Pancreas (tissue), 10 donors: ENCODE data around the gene ADCY1. TPM values are rescaled to one million over a fixed set of nuclear protein-coding genes. Genes with fewer than 3 reads are reported as not detected.

ENCODE experiments used
- ATAC-seq, 4 donors: fragments of 200-7000 bp; cut with Tn5 transposase; one replicate each; pipeline versions ENCODE4 v1.8.0 to v1.9.1; 2020; ENCODE audit warnings: mild to moderate bottlenecking in 4 of 4, moderate library complexity in 4 of 4
- DNase-seq, 6 donors: peaks; one replicate each; pipeline ENCODE4 v3.0.0-alpha.2; 2020
- FAIRE-seq: peaks from 2 replicates; lab custom pipeline; 2012; peaks lifted over from hg19 to GRCh38; lab: Jason Lieb, UNC
- H3K27ac ChIP-seq, 4 donors: fragments of 200-600 bp; sonication (generic); 1 replicate in 3 of 4; 2 replicates in 1 of 4; pipeline versions ENCODE4 v1.5.0 to v1.8.0; 2020
- H3K27me3 ChIP-seq, 4 donors: fragments of 200-600 bp; one replicate each; pipeline ENCODE4 v1.8.0; 2021
- H3K36me3 ChIP-seq, 3 donors: fragments of 200-600 bp; sonication (generic) in 1 of 3; one replicate each; pipeline versions ENCODE4 v1.5.0 to v1.8.0; 2020 to 2021
- H3K4me1 ChIP-seq, 3 donors: fragments of 200-600 bp; one replicate each; pipeline ENCODE4 v1.8.0; 2021
- H3K4me3 ChIP-seq, 4 donors: fragments of 200-600 bp; sonication (generic) in 2 of 4; one replicate each; pipeline versions ENCODE4 v1.5.0 to v1.8.0; 2020 to 2021
- H3K9me3 ChIP-seq, 4 donors: fragments of 200-600 bp; one replicate each; pipeline ENCODE4 v1.8.0; 2021
- CTCF ChIP-seq, 4 donors: fragments of 200-600 bp; sonication (generic) in 3 of 4; IDR thresholded peaks; one replicate each; pipeline versions ENCODE4 v1.5.0 to v1.8.0; 2021; ENCODE audit warnings: antibody characterized with exemption in 4 of 4
- WGBS, 2 donors: extraction: QIAGEN DNeasy Blood & Tissue Kit; methylation state at CpG; one replicate each; pipeline ENCODE4 v1.1.7; 2013; 5-methylcytosine and 5-hydroxymethylcytosine counted together
- intact Hi-C, 3 donors: fragments of 100-400 bp; cut with DNase I; formaldehyde crosslinking; loops; one replicate each; pipeline versions ENCODE4 v1.11.1 to v1.14.2; 2022
- polyA plus RNA-seq, 2 donors: library from polyadenylated mRNA; stranded (reverse); fragments of 200-250 nt; gene quantifications; one replicate each; pipeline ENCODE4 v1.2.3, GENCODE V29; 2013
- total RNA-seq, 6 donors: library from RNA; stranded (reverse); fragmentation: NEBNext Ultra II Directional in 4 of 6; extraction: Animal tissue kit (Norgen Biotek cat#: 25700) in 4 of 6; gene quantifications; one replicate each; pipeline versions ENCODE4 v1.2.1 to v1.2.4, GENCODE V29; 2021 to 2023
- donor health status: healthy with polysubstance abuse.
- donor health status: DM: no; HTN: no; CAD: no; lungs with moderate emphysema.
- donor health status: DM: no; HTN: no; CAD: no.
- donor health status: control.
- donor health status: control.
- donor health status: Bipolar disorder and iron deficiency.
- donor health status: DM: yes; HTN: yes; CAD: no.
- donor health status: DM: no; HTN: no; CAD: no.
- donor health status: DM: no; HTN: no; CAD: no.
- donor health status: DM: yes; HTN: yes; CAD: no.

ADCY1 gene
- total and polyA plus RNA-seq, 8 donors: 1.0 to 5.8 (median 4.2) TPM

- Histone ChIP-seq H3K27me3 (no peaks in the 10 kb centered on the region), H3K4me3 (no peak overlapping the region), H3K4me1 (no peaks in the 10 kb centered on the region), H3K9me3 (no peaks in the 10 kb centered on the region), H3K36me3 (no peaks in the 10 kb centered on the region), H3K27ac (no peak overlapping the region)
- ATAC-seq (no peak), DNase-seq (no peak), FAIRE-seq (no peak)
- intact Hi-C loops: no loop called here
- no peak for TF ChIP-seq CTCF (IDR thresholded peaks at IDR 0.05)
- WGBS, 2 donors: 78 to 83% methylated on average over 2 of the region's 2 CpGs
Measured at GRCh38 chr7:45563401-45563800, 10.8 kb upstream of the ADCY1 start.

GRCh38 chr7:45563941-45564461 lies 10.2 kb upstream of the ADCY1 start:
- intact Hi-C loops: no loop called here
- no peak for TF ChIP-seq CTCF (IDR thresholded peaks at IDR 0.05)
- no peak for ATAC-seq
- Histone ChIP-seq H3K27me3 (no peaks in the 10 kb centered on the region), H3K36me3 (no peaks in the 10 kb centered on the region), H3K4me1 (no peaks in the 10 kb centered on the region), H3K9me3 (no peaks in the 10 kb centered on the region), H3K4me3 (no peak overlapping the region), H3K27ac (no peak overlapping the region)
- FAIRE-seq: no peak
- DNase-seq: peak in 1 of 6 donors; percentile 43
- WGBS, 2 donors: 63 to 69% methylated on average over 12 of the region's 12 CpGs

GRCh38 chr7:45564485-45564884 lies 9.7 kb upstream of the ADCY1 start:
- Histone ChIP-seq H3K4me1 (no peaks in the 10 kb centered on the region), H3K27ac (no peak overlapping the region), H3K9me3 (no peaks in the 10 kb centered on the region), H3K27me3 (no peaks in the 10 kb centered on the region), H3K4me3 (no peak overlapping the region), H3K36me3 (no peaks in the 10 kb centered on the region)
- no peak for ATAC-seq
- intact Hi-C loops: no loop called here
- FAIRE-seq: no peak
- no peak for TF ChIP-seq CTCF (IDR thresholded peaks at IDR 0.05)
- WGBS, 2 donors: 55 to 56% methylated on average over 8 of the region's 8 CpGs
- DNase-seq: no peak

GRCh38 chr7:45564886-45565455 lies 9.2 kb upstream of the ADCY1 start:
- WGBS, 2 donors: 67 to 72% methylated on average over 9 of the region's 9 CpGs
- ATAC-seq: no peak
- H3K4me3 ChIP-seq: no peak overlapping the region

More at GRCh38 chr7:45564886-45565455, 9.2 kb upstream of the ADCY1 start:
- intact Hi-C loops: no loop called here
- DNase-seq (no peak), FAIRE-seq (no peak)
- H3K36me3 ChIP-seq: no peaks in the 10 kb centered on the region
- no peak for TF ChIP-seq CTCF (IDR thresholded peaks at IDR 0.05)
- no peaks in the 10 kb centered on the region for H3K27me3 ChIP-seq
- H3K4me1 ChIP-seq: no peaks in the 10 kb centered on the region
- H3K27ac ChIP-seq: no peak overlapping the region
- H3K9me3 ChIP-seq: no peaks in the 10 kb centered on the region
